IMR-90 (cell line): Measurements from ENCODE around the gene JAKMIP1. TPM values are rescaled to one million over a fixed set of nuclear protein-coding genes. Genes with fewer than 3 reads are reported as not detected.

Source experiments
- ATAC-seq: fragments of 200-7000 bp; cut with Tn5 transposase; 2 replicates; pipeline ENCODE4 v1.9.1; 2020; ENCODE audit warnings: low read depth, mild to moderate bottlenecking, moderate library complexity
- BruUV-seq: library from RNA; stranded (reverse); fragments of 400-500 nt; replicated peaks from 2 replicates; lab custom pipeline; 2021; lab: Mats Ljungman, UMichigan
- CTCF ChIA-PET: fragments of 300-600 bp; formaldehyde crosslinking; extraction: SDS; loops from one replicate; lab custom pipeline; 2021; ENCODE audit warnings: antibody characterized with exemption; lab: Yijun Ruan, JAX
- POLR2A ChIA-PET: fragments of 300-600 bp; sonication (Branson Sonifier 250); formaldehyde crosslinking; loops from one replicate; lab custom pipeline; 2022; ENCODE audit warnings: antibody characterized with exemption; ENCODE audit not compliant: unreplicated experiment; lab: Charles Lee
- DNase-seq: peaks from one replicate; pipeline ENCODE4 v3.0.0; 2013
- H2AFZ ChIP-seq: replicated peaks from 2 replicates; pipeline ENCODE3; 2013; ENCODE audit warnings: low read length, mild to moderate bottlenecking; ENCODE audit not compliant: poor library complexity
- H2AK5ac ChIP-seq: 2 replicates; pipeline ENCODE4 v1.6.1; 2013; ENCODE audit warnings: low read depth, low read length, inconsistent platforms
- H2AK9ac ChIP-seq: replicated peaks from 2 replicates; pipeline ENCODE3; 2013; ENCODE audit warnings: mild to moderate bottlenecking, low read depth, low read length, moderate library complexity; ENCODE audit not compliant: poor library complexity
- H2BK120ac ChIP-seq: 2 replicates; pipeline ENCODE4 v1.6.1; 2013; ENCODE audit warnings: low read depth, low read length, inconsistent platforms
- H2BK15ac ChIP-seq: 3 replicates; pipeline ENCODE4 v1.6.1; 2013; ENCODE audit warnings: low read depth, low read length, inconsistent platforms
- H2BK20ac ChIP-seq: 2 replicates; pipeline ENCODE4 v1.6.1; 2013; ENCODE audit warnings: low read depth, mild to moderate bottlenecking, inconsistent platforms, low read length, moderate library complexity
- H2BK5ac ChIP-seq: 2 replicates; pipeline ENCODE4 v1.6.1; 2013; ENCODE audit warnings: mild to moderate bottlenecking, low read depth, low read length, inconsistent platforms; ENCODE audit not compliant: poor library complexity, severe bottlenecking
- H3K14ac ChIP-seq: replicated peaks from 2 replicates; pipeline ENCODE4 v1.6.1; 2013; ENCODE audit warnings: low read depth, low read length, inconsistent platforms
- H3K18ac ChIP-seq: 2 replicates; pipeline ENCODE4 v1.6.1; 2013; ENCODE audit warnings: low read depth, low read length, control low read depth
- H3K23ac ChIP-seq: 2 replicates; pipeline ENCODE4 v1.6.1; 2013; ENCODE audit warnings: low read depth, low read length, inconsistent platforms
- H3K27ac ChIP-seq: 2 replicates; pipeline ENCODE4 v1.5.1; 2013; ENCODE audit warnings: mild to moderate bottlenecking, control low read depth, low read length; ENCODE audit not compliant: insufficient read depth
- H3K27me3 ChIP-seq: 2 replicates; pipeline ENCODE4 v1.6.1; 2013; ENCODE audit warnings: low read length; ENCODE audit not compliant: control insufficient read depth, insufficient read depth
- H3K36me3 ChIP-seq: 2 replicates; pipeline ENCODE4 v1.6.1; 2013; ENCODE audit warnings: low read length, mixed read lengths; ENCODE audit not compliant: control insufficient read depth, insufficient read depth
- H3K4ac ChIP-seq: 2 replicates; pipeline ENCODE4 v1.6.1; 2013; ENCODE audit warnings: low read depth, low read length, inconsistent platforms
- H3K4me1 ChIP-seq: 2 replicates; pipeline ENCODE4 v1.6.1; 2013; ENCODE audit warnings: low read length, mixed read lengths; ENCODE audit not compliant: control insufficient read depth, insufficient read depth
- H3K4me2 ChIP-seq: 2 replicates; pipeline ENCODE4 v1.6.1; 2013; ENCODE audit warnings: low read depth, mild to moderate bottlenecking, control low read depth, low read length, moderate library complexity
- H3K4me3 ChIP-seq: 2 replicates; pipeline ENCODE4 v1.5.1; 2013; ENCODE audit warnings: low read depth, mild to moderate bottlenecking, control low read depth, low read length, moderate library complexity; ENCODE audit not compliant: insufficient read depth
- H3K56ac ChIP-seq: 2 replicates; pipeline ENCODE4 v1.6.1; 2013; ENCODE audit warnings: low read length, inconsistent platforms; ENCODE audit not compliant: insufficient read depth; ENCODE audit errors: extremely low read depth
- H3K79me1 ChIP-seq, 2 experiments: 2 replicates each; pipeline ENCODE4 v1.6.1; 2013; ENCODE audit warnings: low read length in 2 of 2, inconsistent platforms in 1 of 2, low read depth in 1 of 2
- H3K9ac ChIP-seq: 2 replicates; pipeline ENCODE4 v1.6.1; 2013; ENCODE audit warnings: low read depth, low read length, control low read depth
- H3K9me1 ChIP-seq: 2 replicates; pipeline ENCODE4 v1.6.1; 2013; ENCODE audit warnings: low read length, inconsistent platforms; ENCODE audit not compliant: insufficient read depth
- H3K9me3 ChIP-seq: 2 replicates; pipeline ENCODE4 v1.6.1; 2013; ENCODE audit warnings: low read length; ENCODE audit not compliant: control insufficient read depth, insufficient read depth
- H4K20me1 ChIP-seq: 2 replicates; pipeline ENCODE4 v1.6.1; 2013; ENCODE audit warnings: low read length, inconsistent platforms; ENCODE audit not compliant: insufficient read depth
- H4K5ac ChIP-seq: 2 replicates; pipeline ENCODE4 v1.6.1; 2013; ENCODE audit warnings: mild to moderate bottlenecking, low read depth, low read length, control low read depth
- H4K8ac ChIP-seq, 2 experiments: 2 replicates each; pipeline ENCODE4 v1.6.1; 2013; ENCODE audit warnings: low read depth in 2 of 2, low read length in 2 of 2, control low read depth in 1 of 2, inconsistent platforms in 1 of 2
- H4K91ac ChIP-seq: 2 replicates; pipeline ENCODE4 v1.6.1; 2013; ENCODE audit warnings: low read depth, low read length, inconsistent platforms; ENCODE audit not compliant: insufficient read depth
- MAFK ChIP-seq: IDR thresholded peaks from 2 replicates; pipeline ENCODE4 v1.6.1; 2012; ENCODE audit warnings: low read depth, low read length, improper control_type of control experiment
- MAZ ChIP-seq: IDR thresholded peaks from 2 replicates; pipeline ENCODE4 v1.6.1; 2012; ENCODE audit warnings: low read depth, mild to moderate bottlenecking, low read length, improper control_type of control experiment, moderate library complexity, borderline replicate concordance
- MXI1 ChIP-seq: IDR thresholded peaks from 2 replicates; pipeline ENCODE4 v1.6.1; 2012; ENCODE audit warnings: low read depth, mild to moderate bottlenecking, low read length, moderate library complexity, borderline replicate concordance
- WGBS, 2 experiments: methylation state at CpG; one replicate each; pipeline versions ENCODE4 v1.1.5 to v1.1.7; 2013; ENCODE audit warnings: missing lambda C conversion rate in 2 of 2; ENCODE audit not compliant: insufficient read length in 1 of 2; ENCODE audit errors: extremely low coverage in 2 of 2; 5-methylcytosine and 5-hydroxymethylcytosine counted together
- dilution Hi-C: fragments of 300-500 bp; cut with HindIII; formaldehyde crosslinking; loops from one replicate; pipeline ENCODE4 v1.14.3; 2018; ENCODE audit warnings: low sequenced_read_pairs; ENCODE audit not compliant: unreplicated experiment
- in situ Hi-C: fragments of 300-500 bp; cut with MboI; formaldehyde crosslinking; loops from 3 replicates; pipeline ENCODE4 v1.14.3; 2019; ENCODE audit warnings: low sequenced_read_pairs, inconsistent platforms, mixed read lengths
- intact Hi-C: fragments of 100-400 bp; cut with micrococcal nuclease; formaldehyde crosslinking; loops from 2 replicates; pipeline ENCODE4 v1.10.0; 2022
- polyA plus RNA-seq, 3 experiments: library from polyadenylated mRNA; depleted of rRNA; stranded (reverse); fragments of >200 nt; gene quantifications; 2 replicates each; pipeline ENCODE4 v1.2.3, GENCODE V29; 2012; ENCODE audit warnings: low replicate concordance in 1 of 3
- total RNA-seq: library from RNA; depleted of rRNA; stranded (reverse); fragments of >200 nt; gene quantifications from 2 replicates; pipeline ENCODE4 v1.2.3, GENCODE V29; 2012

The JAKMIP1 gene
- total and polyA plus RNA-seq, 2 of the 4 experiments (the other 2 are of a cell fraction): not detected

- Histone ChIP-seq H3K9me1 (no peaks in the 10 kb centered on the region), H3K4me3 (no peak overlapping the region), H2BK5ac (no peak overlapping the region), H3K27ac (no peak overlapping the region), H2AK5ac (no peak overlapping the region), H2BK15ac (no peak overlapping the region), H3K4ac (no peak overlapping the region), H3K9me3 (peaks cover 2% of the 10 kb centered on the region; the same call in 1 of the 2 replicates), H3K18ac (no peak overlapping the region), H3K56ac (no peak overlapping the region), H2AFZ (no peak overlapping the region), H3K9ac (no peak overlapping the region), H4K91ac (no peak overlapping the region), H3K79me1 (no peaks in the 10 kb centered on the region), H4K20me1 (no peaks in the 10 kb centered on the region), H2AK9ac (no peak overlapping the region), H3K4me1 (no peaks in the 10 kb centered on the region), H3K36me3 (no peaks in the 10 kb centered on the region), H3K14ac (no peak overlapping the region), H2BK20ac (no peak overlapping the region), H4K5ac (no peak overlapping the region), H3K27me3 (no peaks in the 10 kb centered on the region), H3K4me2 (no peak overlapping the region), H4K8ac (no peak overlapping the region), H3K23ac (no peak overlapping the region), H2BK120ac (no peak overlapping the region)
- ATAC-seq (no peak), DNase-seq (no peak)
- CTCF ChIA-PET: no interaction called here
- dilution Hi-C loops: no loop called here
- BruUV-seq: no TSS peak
- POLR2A ChIA-PET: no interaction called here
- in situ Hi-C loops: loop anchor here (25.0 kb wide), 2 partner anchors 87 to 387 kb away; no protein-coding TSS in a partner anchor
- TF ChIP-seq MXI1 (no peak), MAFK (no peak), MAZ (no peak)
- intact Hi-C loops: no loop called here
- no CpG with 5 or more reads among the region's 8 CpGs for WGBS, 2 experiments
Measured at GRCh38 chr4:6049985-6050384, 150.4 kb downstream of the JAKMIP1 start.
